ENCODE results near the gene KLHL36. TPM values are rescaled to one million over a fixed set of nuclear protein-coding genes. Genes with fewer than 3 reads are reported as not detected.
"Not testable (repeated sequence)": the region's sequence is repeated elsewhere in the genome, so short reads cannot be mapped to it uniquely, and the experiment has no call there.

Gene KLHL36
- total RNA-seq, 1 donor from 2014 or later = 76.2 TPM

- no peak for DNase-seq (ENCODE audit: low spot score)
Measured at GRCh38 chr16:84690088-84690819, 41.9 kb downstream of the KLHL36 start.

- DNase-seq (ENCODE audit: low spot score) = no peak
Measured at GRCh38 chr16:84692451-84693214, 44.3 kb downstream of the KLHL36 start.

- not testable (repeated sequence) for DNase-seq (ENCODE audit: low spot score)
Measured at GRCh38 chr16:84693869-84694268, 45.6 kb downstream of the KLHL36 start.

GRCh38 chr16:84694980-84695379 lies 46.7 kb downstream of the KLHL36 start:
- no peak for DNase-seq (ENCODE audit: low spot score)

GRCh38 chr16:84699147-84699711 lies 50.9 kb downstream of the KLHL36 start:
- DNase-seq (ENCODE audit: low spot score) = no peak

- DNase-seq (ENCODE audit: low spot score) = peak; percentile 77
Measured at GRCh38 chr16:84699712-84700445, 51.6 kb downstream of the KLHL36 start, which contains the start of gene USP10. TSS of gene USP10 (plus strand) at chr16:84700000. CDS start at chr16:84700091, 91 bp downstream.

GRCh38 chr16:84700446-84701300 lies 52.4 kb downstream of the KLHL36 start:
- DNase-seq (ENCODE audit: low spot score) = no peak

GRCh38 chr16:84703681-84704080 lies 55.4 kb downstream of the KLHL36 start:
- DNase-seq (ENCODE audit: low spot score) = no peak

- no peak for DNase-seq (ENCODE audit: low spot score)
Measured at GRCh38 chr16:84704253-84704652, 55.9 kb downstream of the KLHL36 start.

GRCh38 chr16:84706856-84707255 lies 58.5 kb downstream of the KLHL36 start:
- DNase-seq (ENCODE audit: low spot score) = no peak

- no peak for DNase-seq (ENCODE audit: low spot score)
Measured at GRCh38 chr16:84709609-84710008, 61.3 kb downstream of the KLHL36 start.

- no peak for DNase-seq (ENCODE audit: low spot score)
Measured at GRCh38 chr16:84710686-84711085, 62.4 kb downstream of the KLHL36 start.

Other genes with a start within 250 kb of the KLHL36 start
- 22.5 TPM for gene MEAK7, start 143.9 kb upstream of the KLHL36 start, total RNA-seq
- 129 TPM for gene COTL1, start 30.4 kb upstream of the KLHL36 start, total RNA-seq
- 60.8 TPM for gene USP10, start 51.5 kb downstream of the KLHL36 start, total RNA-seq
- 117 TPM for gene CRISPLD2, start 171.5 kb downstream of the KLHL36 start, total RNA-seq

Data from mucosa of gallbladder (tissue), 1 donor.